ENCODE measurements around the gene PUM1.

The PUM1 gene

GRCh38 chr1:30887485-30888315 is 177.8 kb downstream of the PUM1 start:
- no peak for DNase-seq

- DNase-seq = no peak
Measured at GRCh38 chr1:30886710-30887428, 178.6 kb downstream of the PUM1 start.

- DNase-seq = no peak
Measured at GRCh38 chr1:30885570-30886522, 179.7 kb downstream of the PUM1 start.

GRCh38 chr1:30884723-30885122 is 180.8 kb downstream of the PUM1 start:
- DNase-seq = no peak

GRCh38 chr1:30883389-30884172 is 181.9 kb downstream of the PUM1 start:
- DNase-seq = no peak

GRCh38 chr1:30882678-30883388 is 182.7 kb downstream of the PUM1 start:
- no peak for DNase-seq

All from CD4-positive, alpha-beta T cell treated with Interleukin-17A for 1 hour (primary cell).